ENCODE measurements around the gene CSRNP3. TPM values are rescaled to one million over a fixed set of nuclear protein-coding genes. Genes with fewer than 3 reads are reported as not detected.

CSRNP3 gene
- total and polyA plus RNA-seq, 2 donors from 2014 or later, result 3.3 to 6.4 TPM

DNA sequence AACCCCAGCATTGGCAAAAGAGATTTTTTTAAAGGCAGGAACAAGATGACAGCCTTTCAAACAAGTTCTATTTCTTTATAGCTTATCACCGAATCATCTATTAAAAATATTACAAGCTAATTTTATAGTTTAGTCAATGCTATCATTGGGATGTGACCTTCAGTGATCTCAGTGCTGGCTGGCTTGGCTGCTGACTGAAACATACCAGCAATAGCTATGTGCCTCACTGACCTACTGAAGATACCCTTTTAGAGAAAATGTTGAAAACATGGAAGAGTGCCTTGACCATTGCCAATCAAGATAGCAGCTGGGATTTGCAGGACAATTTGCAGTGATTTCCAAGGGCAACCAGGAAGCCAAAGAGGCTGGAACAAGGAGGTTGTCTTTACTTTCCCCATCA, 44.0 kb downstream of the CSRNP3 start:
- TF ChIP-seq, protein P1, sequence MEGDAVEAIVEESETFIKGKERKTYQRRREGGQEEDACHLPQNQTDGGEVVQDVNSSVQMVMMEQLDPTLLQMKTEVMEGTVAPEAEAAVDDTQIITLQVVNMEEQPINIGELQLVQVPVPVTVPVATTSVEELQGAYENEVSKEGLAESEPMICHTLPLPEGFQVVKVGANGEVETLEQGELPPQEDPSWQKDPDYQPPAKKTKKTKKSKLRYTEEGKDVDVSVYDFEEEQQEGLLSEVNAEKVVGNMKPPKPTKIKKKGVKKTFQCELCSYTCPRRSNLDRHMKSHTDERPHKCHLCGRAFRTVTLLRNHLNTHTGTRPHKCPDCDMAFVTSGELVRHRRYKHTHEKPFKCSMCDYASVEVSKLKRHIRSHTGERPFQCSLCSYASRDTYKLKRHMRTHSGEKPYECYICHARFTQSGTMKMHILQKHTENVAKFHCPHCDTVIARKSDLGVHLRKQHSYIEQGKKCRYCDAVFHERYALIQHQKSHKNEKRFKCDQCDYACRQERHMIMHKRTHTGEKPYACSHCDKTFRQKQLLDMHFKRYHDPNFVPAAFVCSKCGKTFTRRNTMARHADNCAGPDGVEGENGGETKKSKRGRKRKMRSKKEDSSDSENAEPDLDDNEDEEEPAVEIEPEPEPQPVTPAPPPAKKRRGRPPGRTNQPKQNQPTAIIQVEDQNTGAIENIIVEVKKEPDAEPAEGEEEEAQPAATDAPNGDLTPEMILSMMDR (IDR thresholded peaks at IDR 0.05; ENCODE audit: borderline replicate concordance, extremely low read depth, insufficient read depth), result no peak
- no peaks in the 10 kb centered on the region for H3K27me3 ChIP-seq (ENCODE audit: control insufficient read depth, insufficient read depth, low read length)
- H3K4me1 ChIP-seq (ENCODE audit: control insufficient read depth in 2 of 3, insufficient read depth in 2 of 3, low read depth in 1 of 3, low read length in 3 of 3), result no peaks in the 10 kb centered on the region
- intact Hi-C loops (cut with DNase I), result no loop called here
- no peak overlapping the region for H3K27ac ChIP-seq (ENCODE audit: low read depth in 2 of 2, low read length in 2 of 2)
- no peaks in the 10 kb centered on the region for H3K9me3 ChIP-seq (ENCODE audit: control insufficient read depth in 2 of 3, insufficient read depth in 1 of 3, low read length in 3 of 3)
- H3K36me3 ChIP-seq (ENCODE audit: control insufficient read depth in 2 of 3, insufficient read depth in 3 of 3, low read length in 3 of 3), result peaks cover 0 to 2% (median 0%) of the 10 kb centered on the region in 3 donors
- DNase-seq (no peak), FAIRE-seq (no peak)
- no peak overlapping the region for H3K9ac ChIP-seq (ENCODE audit: low read length in 3 of 3)
- no peak overlapping the region for H3K4me3 ChIP-seq (ENCODE audit: low read length in 3 of 3)

DNA sequence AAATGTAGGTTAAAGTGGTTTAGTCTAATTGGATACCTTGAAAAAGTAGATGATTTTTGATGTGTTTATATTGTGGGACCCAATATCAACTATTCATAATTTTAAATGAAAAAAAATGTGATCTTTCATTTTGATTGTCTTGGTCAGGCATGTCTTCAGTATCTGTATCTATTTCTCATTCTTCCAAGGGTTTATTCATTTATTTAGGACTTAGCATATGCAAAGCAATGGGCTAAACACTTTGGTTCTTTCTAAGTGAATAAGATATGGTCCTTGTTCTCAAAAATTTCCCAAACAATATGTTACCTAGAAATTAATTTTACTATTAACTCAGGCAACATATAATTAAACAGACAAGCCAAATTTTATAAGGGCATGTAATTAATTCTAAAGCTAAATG, 49.1 kb downstream of the CSRNP3 start:
- H3K4me1 ChIP-seq (ENCODE audit: control insufficient read depth in 2 of 3, insufficient read depth in 2 of 3, low read depth in 1 of 3, low read length in 3 of 3), result no peaks in the 10 kb centered on the region
- intact Hi-C loops (cut with DNase I), result no loop called here

DNA sequence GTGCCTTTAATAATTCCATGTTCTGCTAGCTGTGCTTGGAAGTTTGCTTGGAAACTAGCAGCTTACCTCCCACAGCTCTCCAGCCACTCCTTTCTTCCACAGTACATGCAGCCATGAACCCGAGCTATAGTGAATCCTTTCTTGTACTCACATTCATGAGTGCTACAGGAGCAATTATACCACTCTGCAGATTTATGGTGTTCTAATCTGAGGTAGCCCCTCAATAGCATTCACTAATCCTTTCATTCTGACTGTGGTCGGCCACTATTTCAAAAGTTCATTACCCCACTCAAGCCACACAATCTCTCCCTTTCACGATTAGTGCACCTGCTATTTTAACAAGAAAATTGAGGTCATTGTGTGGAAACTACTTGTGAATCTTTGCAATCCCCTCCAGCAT, 53.2 kb downstream of the CSRNP3 start:
- no peaks in the 10 kb centered on the region for H3K4me1 ChIP-seq (ENCODE audit: control insufficient read depth in 2 of 3, insufficient read depth in 2 of 3, low read depth in 1 of 3, low read length in 3 of 3)
- FAIRE-seq (no peak), DNase-seq (no peak)
- no peak overlapping the region for H3K9ac ChIP-seq (ENCODE audit: low read length in 3 of 3)
- no peak overlapping the region for H3K27ac ChIP-seq (ENCODE audit: low read depth in 2 of 2, low read length in 2 of 2)
- H3K36me3 ChIP-seq (ENCODE audit: control insufficient read depth in 2 of 3, insufficient read depth in 3 of 3, low read length in 3 of 3), result no peaks in the 10 kb centered on the region
- no peak overlapping the region for H3K4me3 ChIP-seq (ENCODE audit: low read length in 3 of 3)
- TF ChIP-seq, protein P1 (IDR thresholded peaks at IDR 0.05; ENCODE audit: borderline replicate concordance, extremely low read depth, insufficient read depth), result no peak
- H3K27me3 ChIP-seq (ENCODE audit: control insufficient read depth, insufficient read depth, low read length), result no peaks in the 10 kb centered on the region
- H3K9me3 ChIP-seq (ENCODE audit: control insufficient read depth in 2 of 3, insufficient read depth in 1 of 3, low read length in 3 of 3), result no peaks in the 10 kb centered on the region
- intact Hi-C loops (cut with DNase I), result no loop called here

More for the DNA sequence above, 49.1 kb downstream of the CSRNP3 start:
- H3K36me3 ChIP-seq (ENCODE audit: control insufficient read depth in 2 of 3, insufficient read depth in 3 of 3, low read length in 3 of 3), result no peaks in the 10 kb centered on the region
- DNase-seq (no peak), FAIRE-seq (no peak)
- no peaks in the 10 kb centered on the region for H3K27me3 ChIP-seq (ENCODE audit: control insufficient read depth, insufficient read depth, low read length)
- H3K9ac ChIP-seq (ENCODE audit: low read length in 3 of 3), result no peak overlapping the region
- no peak overlapping the region for H3K4me3 ChIP-seq (ENCODE audit: low read length in 3 of 3)
- H3K9me3 ChIP-seq (ENCODE audit: control insufficient read depth in 2 of 3, insufficient read depth in 1 of 3, low read length in 3 of 3), result no peaks in the 10 kb centered on the region
- no peak overlapping the region for H3K27ac ChIP-seq (ENCODE audit: low read depth in 2 of 2, low read length in 2 of 2)
- TF ChIP-seq, protein P1 (IDR thresholded peaks at IDR 0.05; ENCODE audit: borderline replicate concordance, extremely low read depth, insufficient read depth), result no peak

DNA sequence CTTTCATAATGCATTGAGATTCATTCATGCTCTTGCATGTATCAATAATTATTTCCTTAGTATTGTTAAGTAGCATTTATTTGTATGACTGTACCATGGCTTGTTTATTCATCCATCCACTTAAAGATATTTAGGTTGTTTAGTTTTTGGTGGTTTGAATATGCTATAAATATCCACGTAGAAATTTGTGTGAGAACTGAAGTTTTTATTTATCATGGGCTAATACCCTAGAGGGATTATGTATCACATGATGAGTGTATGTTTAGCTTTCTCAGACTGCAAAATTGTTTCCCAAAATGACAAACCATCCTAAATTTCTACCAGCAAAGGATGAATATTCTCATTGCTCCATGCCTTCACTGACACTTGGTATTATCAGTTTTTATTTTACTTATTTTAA, 55.2 kb downstream of the CSRNP3 start:
- Histone ChIP-seq H3K9ac (ENCODE audit: low read length in 3 of 3) (no peak overlapping the region), H3K4me1 (ENCODE audit: control insufficient read depth in 2 of 3, insufficient read depth in 2 of 3, low read depth in 1 of 3, low read length in 3 of 3) (no peaks in the 10 kb centered on the region), H3K27me3 (ENCODE audit: control insufficient read depth, insufficient read depth, low read length) (no peaks in the 10 kb centered on the region), H3K9me3 (ENCODE audit: control insufficient read depth in 2 of 3, insufficient read depth in 1 of 3, low read length in 3 of 3) (peaks cover 0 to 2% (median 0%) of the 10 kb centered on the region in 3 donors), H3K4me3 (ENCODE audit: low read length in 3 of 3) (no peak overlapping the region), H3K27ac (ENCODE audit: low read depth in 2 of 2, low read length in 2 of 2) (no peak overlapping the region), H3K36me3 (ENCODE audit: control insufficient read depth in 2 of 3, insufficient read depth in 3 of 3, low read length in 3 of 3) (no peaks in the 10 kb centered on the region)
- FAIRE-seq (no peak), DNase-seq (no peak)
- TF ChIP-seq, protein P1 (IDR thresholded peaks at IDR 0.05; ENCODE audit: borderline replicate concordance, extremely low read depth, insufficient read depth), result no peak
- intact Hi-C loops (cut with DNase I), result no loop called here
